B cell (primary cell): ENCODE measurements around the gene FRMPD2.

ENCODE experiments used
- EZH2 ChIP-seq: IDR thresholded peaks from 2 replicates; pipeline ENCODE4 v1.6.1; 2012; ENCODE audit warnings: borderline replicate concordance, low read depth, mild to moderate bottlenecking, moderate library complexity, low read length; ENCODE audit not compliant: insufficient read depth, poor library complexity, severe bottlenecking
- TF ChIP-seq, protein P1 (sequence below): fragments of 200-600 bp; IDR thresholded peaks from one replicate; pipeline ENCODE4 v1.8.0; 2022; ENCODE audit warnings: antibody characterized with exemption, mild to moderate bottlenecking

DNA sequence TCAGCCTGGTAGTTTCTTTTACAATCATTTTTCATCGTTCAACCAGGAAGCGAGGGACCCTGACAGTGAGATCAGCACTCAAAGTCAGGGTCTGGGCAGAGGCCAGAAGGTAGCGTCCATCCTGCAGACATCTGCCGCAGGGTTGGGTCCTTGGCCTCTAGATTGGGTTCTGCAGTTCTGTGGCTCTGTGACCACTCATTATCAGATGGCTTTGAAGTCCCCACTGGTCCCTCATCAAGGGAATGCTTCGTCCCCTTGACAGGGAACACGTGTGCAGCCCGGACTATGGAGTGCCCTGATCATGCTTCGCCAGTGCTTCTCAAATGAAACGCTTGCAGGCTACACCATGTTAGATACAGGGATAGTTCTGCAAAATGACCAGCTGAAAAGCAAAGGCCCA lies 64.1 kb downstream of the FRMPD2 start:
- TF ChIP-seq, protein P1, sequence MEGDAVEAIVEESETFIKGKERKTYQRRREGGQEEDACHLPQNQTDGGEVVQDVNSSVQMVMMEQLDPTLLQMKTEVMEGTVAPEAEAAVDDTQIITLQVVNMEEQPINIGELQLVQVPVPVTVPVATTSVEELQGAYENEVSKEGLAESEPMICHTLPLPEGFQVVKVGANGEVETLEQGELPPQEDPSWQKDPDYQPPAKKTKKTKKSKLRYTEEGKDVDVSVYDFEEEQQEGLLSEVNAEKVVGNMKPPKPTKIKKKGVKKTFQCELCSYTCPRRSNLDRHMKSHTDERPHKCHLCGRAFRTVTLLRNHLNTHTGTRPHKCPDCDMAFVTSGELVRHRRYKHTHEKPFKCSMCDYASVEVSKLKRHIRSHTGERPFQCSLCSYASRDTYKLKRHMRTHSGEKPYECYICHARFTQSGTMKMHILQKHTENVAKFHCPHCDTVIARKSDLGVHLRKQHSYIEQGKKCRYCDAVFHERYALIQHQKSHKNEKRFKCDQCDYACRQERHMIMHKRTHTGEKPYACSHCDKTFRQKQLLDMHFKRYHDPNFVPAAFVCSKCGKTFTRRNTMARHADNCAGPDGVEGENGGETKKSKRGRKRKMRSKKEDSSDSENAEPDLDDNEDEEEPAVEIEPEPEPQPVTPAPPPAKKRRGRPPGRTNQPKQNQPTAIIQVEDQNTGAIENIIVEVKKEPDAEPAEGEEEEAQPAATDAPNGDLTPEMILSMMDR: no peak
- no peak for TF ChIP-seq EZH2
